PC-3 (cell line): ENCODE data around the gene EPB41L4B. TPM values are rescaled to one million over a fixed set of nuclear protein-coding genes. Genes with fewer than 3 reads are reported as not detected.

ENCODE experiments used
- ATAC-seq: fragments of 200-7000 bp; cut with Tn5 transposase; 2 replicates; pipeline ENCODE4 v1.9.1; 2020; ENCODE audit warnings: mild to moderate bottlenecking, moderate library complexity
- BruUV-seq: library from RNA; stranded (reverse); fragments of 400-500 nt; replicated peaks from 2 replicates; lab custom pipeline; 2021; lab: Mats Ljungman, UMichigan
- CTCF ChIA-PET: fragments of 300-600 bp; sonication (Branson Sonifier 250); formaldehyde crosslinking; loops from one replicate; lab custom pipeline; 2022; ENCODE audit warnings: antibody characterized with exemption; lab: Charles Lee
- POLR2A ChIA-PET: fragments of 300-600 bp; sonication (Branson Sonifier 250); formaldehyde crosslinking; loops from one replicate; lab custom pipeline; 2022; ENCODE audit warnings: antibody characterized with exemption; ENCODE audit not compliant: unreplicated experiment; lab: Charles Lee
- DNase-seq: peaks from one replicate; pipeline ENCODE4 v3.0.0-alpha.2; 2015
- H2AFZ ChIP-seq: fragments of 300-600 bp; sonication (generic); 2 replicates; pipeline ENCODE4 v1.6.0; 2016; ENCODE audit warnings: antibody characterized with exemption, low read length
- H3F3A ChIP-seq: fragments of 300-600 bp; sonication (generic); one replicate; pipeline ENCODE4 v1.6.0; 2017; ENCODE audit warnings: antibody characterized with exemption, low read length, control low read depth, mild to moderate bottlenecking; ENCODE audit not compliant: unreplicated experiment
- H3K27ac ChIP-seq: fragments of 300-600 bp; sonication (generic); 2 replicates; pipeline ENCODE4 v1.5.1; 2016; ENCODE audit warnings: mild to moderate bottlenecking, low read length
- H3K27me3 ChIP-seq: fragments of 300-600 bp; sonication (generic); 2 replicates; pipeline ENCODE4 v1.6.1; 2016; ENCODE audit warnings: low read length, mixed read lengths
- H3K36me3 ChIP-seq: fragments of 300-600 bp; sonication (generic); 2 replicates; pipeline ENCODE4 v1.6.1; 2016; ENCODE audit warnings: low read depth, mixed run types, low read length, mixed read lengths
- H3K4me1 ChIP-seq: fragments of 300-600 bp; sonication (generic); 2 replicates; pipeline ENCODE4 v1.5.1; 2016; ENCODE audit warnings: low read length; ENCODE audit not compliant: insufficient read depth
- H3K4me2 ChIP-seq: fragments of 300-600 bp; sonication (generic); 2 replicates; pipeline ENCODE4 v1.6.0; 2016; ENCODE audit warnings: low read length
- H3K4me3 ChIP-seq: fragments of 300-600 bp; sonication (generic); 2 replicates; pipeline ENCODE4 v1.5.1; 2016; ENCODE audit warnings: mild to moderate bottlenecking, low read length, mixed read lengths
- H3K79me2 ChIP-seq: fragments of 300-600 bp; sonication (generic); 2 replicates; pipeline ENCODE4 v1.6.1; 2017; ENCODE audit warnings: low read length, mixed read lengths
- H3K9ac ChIP-seq: fragments of 300-600 bp; sonication (generic); 2 replicates; pipeline ENCODE4 v1.6.0; 2016; ENCODE audit warnings: mild to moderate bottlenecking, low read length
- H3K9me2 ChIP-seq: fragments of 300-600 bp; sonication (generic); replicated peaks from 2 replicates; pipeline ENCODE4 v1.6.1; 2016; ENCODE audit warnings: mixed run types, low read length, mixed read lengths
- H3K9me3 ChIP-seq: fragments of 300-600 bp; sonication (generic); 2 replicates; pipeline ENCODE4 v1.6.1; 2016; ENCODE audit warnings: low read length, mixed read lengths
- H4K20me1 ChIP-seq: fragments of 300-600 bp; sonication (generic); 2 replicates; pipeline ENCODE4 v1.6.1; 2016; ENCODE audit warnings: low read length, mixed read lengths
- EZH2 ChIP-seq: fragments of 300-600 bp; sonication (generic); IDR thresholded peaks from one replicate; pipeline ENCODE4 v1.6.1; 2017; ENCODE audit warnings: antibody characterized with exemption, mild to moderate bottlenecking, low read length; ENCODE audit not compliant: unreplicated experiment
- EZH2phosphoT487 ChIP-seq: fragments of 300-600 bp; sonication (generic); IDR thresholded peaks from 2 replicates; pipeline ENCODE4 v1.6.1; 2018; ENCODE audit warnings: mild to moderate bottlenecking, antibody characterized with exemption, low read length, borderline replicate concordance
- intact Hi-C: fragments of 100-400 bp; cut with micrococcal nuclease; formaldehyde crosslinking; loops from 2 replicates; pipeline ENCODE4 v1.9.0; 2023
- total RNA-seq: library from RNA; depleted of rRNA; stranded (reverse); fragments of >200 nt; gene quantifications from 2 replicates; pipeline ENCODE4 v1.2.3, GENCODE V29; 2014
- TF ChIP-seq, protein P1 (sequence below): fragments of 300-600 bp; sonication (generic); conservative IDR thresholded peaks from 2 replicates; pipeline ENCODE4 v1.5.1; 2017; ENCODE audit warnings: antibody characterized with exemption, low read depth, mild to moderate bottlenecking, low read length

The EPB41L4B gene
- total RNA-seq, 1 experiment from 2014 or later, result 11.2 TPM

GRCh38 chr9:109145051-109145450 is 175.8 kb downstream of the EPB41L4B start:
- DNase-seq (no peak), ATAC-seq (no peak)
- Histone ChIP-seq H3K79me2 (no peaks in the 10 kb centered on the region), H3F3A (no peaks in the 10 kb centered on the region), H3K27me3 (no peaks in the 10 kb centered on the region), H3K36me3 (no peaks in the 10 kb centered on the region), H4K20me1 (no peaks in the 10 kb centered on the region), H3K4me3 (no peak overlapping the region), H3K27ac (no peak overlapping the region), H3K9me2 (no peaks in the 10 kb centered on the region), H2AFZ (no peak overlapping the region), H3K4me1 (0 out of 2 replicates have a peak, but pooled peaks cover 5% of the 10 kb centered on the region), H3K9me3 (no peaks in the 10 kb centered on the region), H3K9ac (no peak overlapping the region), H3K4me2 (no peak overlapping the region)
- POLR2A ChIA-PET, result no interaction called here
- intact Hi-C loops, result no loop called here
- CTCF ChIA-PET, result no interaction called here
- TF ChIP-seq EZH2 (no peak), EZH2phosphoT487 (no peak)
- TF ChIP-seq, protein P1, sequence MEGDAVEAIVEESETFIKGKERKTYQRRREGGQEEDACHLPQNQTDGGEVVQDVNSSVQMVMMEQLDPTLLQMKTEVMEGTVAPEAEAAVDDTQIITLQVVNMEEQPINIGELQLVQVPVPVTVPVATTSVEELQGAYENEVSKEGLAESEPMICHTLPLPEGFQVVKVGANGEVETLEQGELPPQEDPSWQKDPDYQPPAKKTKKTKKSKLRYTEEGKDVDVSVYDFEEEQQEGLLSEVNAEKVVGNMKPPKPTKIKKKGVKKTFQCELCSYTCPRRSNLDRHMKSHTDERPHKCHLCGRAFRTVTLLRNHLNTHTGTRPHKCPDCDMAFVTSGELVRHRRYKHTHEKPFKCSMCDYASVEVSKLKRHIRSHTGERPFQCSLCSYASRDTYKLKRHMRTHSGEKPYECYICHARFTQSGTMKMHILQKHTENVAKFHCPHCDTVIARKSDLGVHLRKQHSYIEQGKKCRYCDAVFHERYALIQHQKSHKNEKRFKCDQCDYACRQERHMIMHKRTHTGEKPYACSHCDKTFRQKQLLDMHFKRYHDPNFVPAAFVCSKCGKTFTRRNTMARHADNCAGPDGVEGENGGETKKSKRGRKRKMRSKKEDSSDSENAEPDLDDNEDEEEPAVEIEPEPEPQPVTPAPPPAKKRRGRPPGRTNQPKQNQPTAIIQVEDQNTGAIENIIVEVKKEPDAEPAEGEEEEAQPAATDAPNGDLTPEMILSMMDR, result no peak
- BruUV-seq, result no TSS peak

- Histone ChIP-seq H3K36me3 (no peaks in the 10 kb centered on the region), H3K4me1 (0 out of 2 replicates have a peak, but pooled peaks cover 5% of the 10 kb centered on the region), H4K20me1 (no peaks in the 10 kb centered on the region), H3K27ac (no peak overlapping the region), H3F3A (no peaks in the 10 kb centered on the region), H3K4me3 (no peak overlapping the region), H2AFZ (0 out of 2 replicates have a peak overlapping the region, but pooled peaks have one; percentile 43), H3K9me2 (no peaks in the 10 kb centered on the region), H3K9ac (no peak overlapping the region), H3K79me2 (no peaks in the 10 kb centered on the region), H3K27me3 (no peaks in the 10 kb centered on the region), H3K4me2 (no peak overlapping the region), H3K9me3 (no peaks in the 10 kb centered on the region)
- TF ChIP-seq EZH2 (no peak), EZH2phosphoT487 (no peak)
- TF ChIP-seq, protein P1, result peak; percentile 47
- intact Hi-C loops, result no loop called here
- DNase-seq (peak; percentile 61), ATAC-seq (peak; percentile 84; the same call in 1 of the 2 replicates)
- no TSS peak for BruUV-seq
- POLR2A ChIA-PET, result no interaction called here
- CTCF ChIA-PET, result no interaction called here
Observed at GRCh38 chr9:109143881-109144562, 176.8 kb downstream of the EPB41L4B start.

GRCh38 chr9:109141375-109141774 is 179.5 kb downstream of the EPB41L4B start:
- BruUV-seq, result no TSS peak
- ChIA-PET POLR2A (no interaction called here), CTCF (no interaction called here)
- DNase-seq, result no peak
- H3K9ac ChIP-seq, result no peak overlapping the region
- H3K36me3 ChIP-seq, result no peaks in the 10 kb centered on the region
- no peak overlapping the region for H3K4me2 ChIP-seq
- intact Hi-C loops, result no loop called here
- no peak overlapping the region for H2AFZ ChIP-seq
- no peak overlapping the region for H3K4me3 ChIP-seq
- H3F3A ChIP-seq, result no peaks in the 10 kb centered on the region
- no peak overlapping the region for H3K27ac ChIP-seq
- no peaks in the 10 kb centered on the region for H3K27me3 ChIP-seq
- 0 out of 2 replicates have a peak, but pooled peaks cover 5% of the 10 kb centered on the region for H3K4me1 ChIP-seq
- H3K79me2 ChIP-seq, result no peaks in the 10 kb centered on the region
- TF ChIP-seq EZH2 (no peak), EZH2phosphoT487 (no peak)
- TF ChIP-seq, protein P1, result no peak
- H3K9me3 ChIP-seq, result no peaks in the 10 kb centered on the region
- H3K9me2 ChIP-seq, result no peaks in the 10 kb centered on the region
- H4K20me1 ChIP-seq, result no peaks in the 10 kb centered on the region
- no peak for ATAC-seq
